Measurements from ENCODE around the gene FHIT. TPM values are rescaled to one million over a fixed set of nuclear protein-coding genes. Genes with fewer than 3 reads are reported as not detected.

Gene FHIT
- total RNA-seq, 4 donors from 2014 or later = 5.0 to 15.3 (median 8.3) TPM

- DNase-seq (ENCODE audit: low spot score in 2 of 2) = no peak
- 41 to 45% methylated on average over 4 of the region's 4 CpGs for WGBS, 2 donors
- H3K4me3 ChIP-seq (ENCODE audit: low read depth, poor library complexity, severe bottlenecking) = no peak overlapping the region
- TF ChIP-seq, protein P1, sequence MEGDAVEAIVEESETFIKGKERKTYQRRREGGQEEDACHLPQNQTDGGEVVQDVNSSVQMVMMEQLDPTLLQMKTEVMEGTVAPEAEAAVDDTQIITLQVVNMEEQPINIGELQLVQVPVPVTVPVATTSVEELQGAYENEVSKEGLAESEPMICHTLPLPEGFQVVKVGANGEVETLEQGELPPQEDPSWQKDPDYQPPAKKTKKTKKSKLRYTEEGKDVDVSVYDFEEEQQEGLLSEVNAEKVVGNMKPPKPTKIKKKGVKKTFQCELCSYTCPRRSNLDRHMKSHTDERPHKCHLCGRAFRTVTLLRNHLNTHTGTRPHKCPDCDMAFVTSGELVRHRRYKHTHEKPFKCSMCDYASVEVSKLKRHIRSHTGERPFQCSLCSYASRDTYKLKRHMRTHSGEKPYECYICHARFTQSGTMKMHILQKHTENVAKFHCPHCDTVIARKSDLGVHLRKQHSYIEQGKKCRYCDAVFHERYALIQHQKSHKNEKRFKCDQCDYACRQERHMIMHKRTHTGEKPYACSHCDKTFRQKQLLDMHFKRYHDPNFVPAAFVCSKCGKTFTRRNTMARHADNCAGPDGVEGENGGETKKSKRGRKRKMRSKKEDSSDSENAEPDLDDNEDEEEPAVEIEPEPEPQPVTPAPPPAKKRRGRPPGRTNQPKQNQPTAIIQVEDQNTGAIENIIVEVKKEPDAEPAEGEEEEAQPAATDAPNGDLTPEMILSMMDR (IDR thresholded peaks at IDR 0.05) = no peak
- no peak for TF ChIP-seq POLR2A (IDR thresholded peaks at IDR 0.05)
- intact Hi-C loops (cut with DNase I; ENCODE audit: low total_unique reads) = no loop called here
Measured at GRCh38 chr3:59764171-59764570, 1487.1 kb downstream of the FHIT start.

- WGBS, 2 donors = 86 to 91% methylated on average over 5 of the region's 5 CpGs
- no peak for DNase-seq (ENCODE audit: low spot score in 2 of 2)
- no peak overlapping the region for H3K4me3 ChIP-seq (ENCODE audit: low read depth, poor library complexity, severe bottlenecking)
- intact Hi-C loops (cut with DNase I; ENCODE audit: low total_unique reads) = no loop called here
- TF ChIP-seq, protein P1 (IDR thresholded peaks at IDR 0.05) = no peak
- TF ChIP-seq POLR2A (IDR thresholded peaks at IDR 0.05) = no peak
Measured at GRCh38 chr3:59762941-59763340, 1488.3 kb downstream of the FHIT start.

DNA sequence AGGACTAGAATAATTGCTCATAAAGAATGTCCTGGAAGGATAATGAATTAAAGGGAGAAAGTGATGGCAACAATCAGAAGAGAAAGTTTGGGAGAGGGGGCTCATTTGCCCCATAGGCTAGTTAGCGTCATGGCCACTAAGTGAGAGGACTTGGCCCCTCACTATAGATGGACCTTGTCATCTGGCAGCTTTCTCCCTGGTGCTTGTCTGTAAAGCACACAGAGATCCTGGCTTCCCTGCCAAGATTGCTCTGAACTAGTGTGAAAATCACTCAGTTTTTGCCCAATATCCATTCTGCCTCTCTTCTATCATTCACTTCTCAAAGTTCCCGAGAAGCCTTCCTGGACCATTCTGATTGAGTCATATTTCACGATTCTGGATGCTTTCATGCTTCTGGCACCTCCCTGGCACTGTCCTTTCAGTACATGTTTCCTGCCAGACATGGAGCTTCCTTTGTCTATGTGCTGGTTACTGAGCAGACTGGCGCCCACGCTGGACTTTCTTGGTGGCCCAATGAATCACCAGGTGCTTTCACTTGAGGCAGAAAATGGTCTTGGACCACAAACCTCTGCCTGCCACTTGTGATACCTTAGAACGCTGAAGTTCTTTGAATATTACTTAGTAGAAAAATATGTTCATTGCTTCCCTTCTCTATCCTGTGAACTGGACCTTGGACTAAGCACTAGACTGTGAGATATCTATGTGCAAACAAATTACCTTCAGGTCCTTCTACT lies 1491.8 kb downstream of the FHIT start:
- DNase-seq (ENCODE audit: low spot score in 2 of 2) = no peak
- H3K4me3 ChIP-seq (ENCODE audit: low read depth, poor library complexity, severe bottlenecking) = no peak overlapping the region
- TF ChIP-seq, protein P1 (IDR thresholded peaks at IDR 0.05) = no peak
- no peak for TF ChIP-seq POLR2A (IDR thresholded peaks at IDR 0.05)
- intact Hi-C loops (cut with DNase I; ENCODE audit: low total_unique reads) = no loop called here
- WGBS, 2 donors = 68 to 78% methylated on average over 6 of the region's 6 CpGs

- DNase-seq (ENCODE audit: low spot score in 2 of 2) = no peak
- TF ChIP-seq POLR2A (IDR thresholded peaks at IDR 0.05) = no peak
- TF ChIP-seq, protein P1 (IDR thresholded peaks at IDR 0.05) = no peak
- no peak overlapping the region for H3K4me3 ChIP-seq (ENCODE audit: low read depth, poor library complexity, severe bottlenecking)
- intact Hi-C loops (cut with DNase I; ENCODE audit: low total_unique reads) = no loop called here
- WGBS, 2 donors = 79 to 89% methylated on average over 1 of the region's 1 CpG
Measured at GRCh38 chr3:59758672-59759071, 1492.6 kb downstream of the FHIT start.

GRCh38 chr3:59756934-59757333 lies 1494.3 kb downstream of the FHIT start:
- 84% methylated on average over 5 of the region's 5 CpGs for WGBS, 2 donors
- intact Hi-C loops (cut with DNase I; ENCODE audit: low total_unique reads) = no loop called here
- TF ChIP-seq, protein P1 (IDR thresholded peaks at IDR 0.05) = no peak
- no peak for TF ChIP-seq POLR2A (IDR thresholded peaks at IDR 0.05)
- no peak overlapping the region for H3K4me3 ChIP-seq (ENCODE audit: low read depth, poor library complexity, severe bottlenecking)
- no peak for DNase-seq (ENCODE audit: low spot score in 2 of 2)
